ENCODE data around the gene DNAH11. TPM values are rescaled to one million over a fixed set of nuclear protein-coding genes. Genes with fewer than 3 reads are reported as not detected.
A peak's percentile ranks its signal among the peaks of the same experiment; 100 is the strongest.

Gene DNAH11
- total and polyA plus RNA-seq, 4 donors = 1.8 to 24.7 (median 8.1) TPM

GRCh38 chr7:21743493-21743892 is 200.7 kb downstream of the DNAH11 start:
- no peak for TF ChIP-seq CTCF (IDR thresholded peaks at IDR 0.05; ENCODE audit: control extremely low read depth, extremely low read depth)
- DNase-seq = peak in 1 of 3 donors; percentile 59
- Histone ChIP-seq H3K9ac (ENCODE audit: insufficient read depth in 1 of 2, low read length in 2 of 2) (no peak overlapping the region), H3K36me3 (ENCODE audit: control insufficient read depth in 4 of 4, insufficient read depth in 4 of 4, low read length in 4 of 4) (no peaks in the 10 kb centered on the region), H3K27ac (ENCODE audit: low read depth in 1 of 2, low read length in 1 of 2) (no peak overlapping the region), H3K9me3 (ENCODE audit: control insufficient read depth in 4 of 4, insufficient read depth in 3 of 4, low read length in 3 of 4) (no peaks in the 10 kb centered on the region), H3K4me3 (no peak overlapping the region), H3K27me3 (ENCODE audit: control insufficient read depth in 3 of 3, insufficient read depth in 3 of 3, low read length in 2 of 3) (no peaks in the 10 kb centered on the region), H3K4me1 (ENCODE audit: control insufficient read depth in 5 of 5, insufficient read depth in 5 of 5, low read length in 5 of 5) (peaks cover 0 to 2% (median 0%) of the 10 kb centered on the region in 5 donors)
- WGBS, 2 donors = 52 to 69% methylated on average over 6 of the region's 6 CpGs
- ATAC-seq (ENCODE audit: insufficient read depth, low FRiP score) = no peak

- Histone ChIP-seq H3K27ac (ENCODE audit: low read depth in 1 of 2, low read length in 1 of 2) (no peak overlapping the region), H3K4me3 (no peak overlapping the region), H3K9ac (ENCODE audit: insufficient read depth in 1 of 2, low read length in 2 of 2) (no peak overlapping the region), H3K27me3 (ENCODE audit: control insufficient read depth in 3 of 3, insufficient read depth in 3 of 3, low read length in 2 of 3) (no peaks in the 10 kb centered on the region), H3K9me3 (ENCODE audit: control insufficient read depth in 4 of 4, insufficient read depth in 3 of 4, low read length in 3 of 4) (no peaks in the 10 kb centered on the region), H3K4me1 (ENCODE audit: control insufficient read depth in 5 of 5, insufficient read depth in 5 of 5, low read length in 5 of 5) (peaks cover 0 to 2% (median 0%) of the 10 kb centered on the region in 5 donors), H3K36me3 (ENCODE audit: control insufficient read depth in 4 of 4, insufficient read depth in 4 of 4, low read length in 4 of 4) (no peaks in the 10 kb centered on the region)
- 88 to 94% methylated on average over 1 of the region's 1 CpG for WGBS, 2 donors
- TF ChIP-seq CTCF (IDR thresholded peaks at IDR 0.05; ENCODE audit: control extremely low read depth, extremely low read depth) = no peak
- no peak for ATAC-seq (ENCODE audit: insufficient read depth, low FRiP score)
- no peak for DNase-seq
These were observed 204.1 kb downstream of the DNAH11 start for GRCh38 chr7:21746949-21747348.

GRCh38 chr7:21747806-21748205 is 205.0 kb downstream of the DNAH11 start:
- H3K9me3 ChIP-seq (ENCODE audit: control insufficient read depth in 4 of 4, insufficient read depth in 3 of 4, low read length in 3 of 4) = no peaks in the 10 kb centered on the region
- H3K9ac ChIP-seq (ENCODE audit: insufficient read depth in 1 of 2, low read length in 2 of 2) = no peak overlapping the region
- no peak overlapping the region for H3K27ac ChIP-seq (ENCODE audit: low read depth in 1 of 2, low read length in 1 of 2)
- 74 to 85% methylated on average over 2 of the region's 2 CpGs for WGBS, 2 donors
- ATAC-seq (ENCODE audit: insufficient read depth, low FRiP score) (no peak), DNase-seq (no peak)
- no peaks in the 10 kb centered on the region for H3K36me3 ChIP-seq (ENCODE audit: control insufficient read depth in 4 of 4, insufficient read depth in 4 of 4, low read length in 4 of 4)
- no peak overlapping the region for H3K4me3 ChIP-seq
- TF ChIP-seq CTCF (IDR thresholded peaks at IDR 0.05; ENCODE audit: control extremely low read depth, extremely low read depth) = no peak
- no peaks in the 10 kb centered on the region for H3K27me3 ChIP-seq (ENCODE audit: control insufficient read depth in 3 of 3, insufficient read depth in 3 of 3, low read length in 2 of 3)
- H3K4me1 ChIP-seq (ENCODE audit: control insufficient read depth in 5 of 5, insufficient read depth in 5 of 5, low read length in 5 of 5) = peaks cover 0 to 2% (median 0%) of the 10 kb centered on the region in 5 donors

- WGBS, 2 donors = 92 to 94% methylated on average over 9 of the region's 9 CpGs
- TF ChIP-seq CTCF (IDR thresholded peaks at IDR 0.05; ENCODE audit: control extremely low read depth, extremely low read depth) = no peak
These were observed 206.5 kb downstream of the DNAH11 start for GRCh38 chr7:21749378-21749777.

More at GRCh38 chr7:21749378-21749777, 206.5 kb downstream of the DNAH11 start:
- DNase-seq (no peak), ATAC-seq (ENCODE audit: insufficient read depth, low FRiP score) (no peak)
- H3K9ac ChIP-seq (ENCODE audit: insufficient read depth in 1 of 2, low read length in 2 of 2) = no peak overlapping the region
- H3K27me3 ChIP-seq (ENCODE audit: control insufficient read depth in 3 of 3, insufficient read depth in 3 of 3, low read length in 2 of 3) = no peaks in the 10 kb centered on the region
- no peak overlapping the region for H3K27ac ChIP-seq (ENCODE audit: low read depth in 1 of 2, low read length in 1 of 2)
- no peak overlapping the region for H3K4me3 ChIP-seq
- peaks cover 0 to 2% (median 0%) of the 10 kb centered on the region in 5 donors for H3K4me1 ChIP-seq (ENCODE audit: control insufficient read depth in 5 of 5, insufficient read depth in 5 of 5, low read length in 5 of 5)
- no peaks in the 10 kb centered on the region for H3K36me3 ChIP-seq (ENCODE audit: control insufficient read depth in 4 of 4, insufficient read depth in 4 of 4, low read length in 4 of 4)
- H3K9me3 ChIP-seq (ENCODE audit: control insufficient read depth in 4 of 4, insufficient read depth in 3 of 4, low read length in 3 of 4) = no peaks in the 10 kb centered on the region

Data from lung (tissue), 12 donors.